HT1080 (cell line): Measurements from ENCODE around the gene ZNF462. TPM values are rescaled to one million over a fixed set of nuclear protein-coding genes. Genes with fewer than 3 reads are reported as not detected.

ENCODE experiments used
- DNase-seq: peaks from one replicate; pipeline ENCODE4 v3.0.0-alpha.2; 2015; ENCODE audit warnings: low read depth
- total RNA-seq: library from RNA; depleted of rRNA; stranded (reverse); fragments of >200 nt; shearing (Covaris generic); gene quantifications from 2 replicates; pipeline ENCODE4 v1.2.3, GENCODE V29; 2014

The ZNF462 gene
- total RNA-seq, 1 experiment from 2014 or later = 11.6 TPM

DNA sequence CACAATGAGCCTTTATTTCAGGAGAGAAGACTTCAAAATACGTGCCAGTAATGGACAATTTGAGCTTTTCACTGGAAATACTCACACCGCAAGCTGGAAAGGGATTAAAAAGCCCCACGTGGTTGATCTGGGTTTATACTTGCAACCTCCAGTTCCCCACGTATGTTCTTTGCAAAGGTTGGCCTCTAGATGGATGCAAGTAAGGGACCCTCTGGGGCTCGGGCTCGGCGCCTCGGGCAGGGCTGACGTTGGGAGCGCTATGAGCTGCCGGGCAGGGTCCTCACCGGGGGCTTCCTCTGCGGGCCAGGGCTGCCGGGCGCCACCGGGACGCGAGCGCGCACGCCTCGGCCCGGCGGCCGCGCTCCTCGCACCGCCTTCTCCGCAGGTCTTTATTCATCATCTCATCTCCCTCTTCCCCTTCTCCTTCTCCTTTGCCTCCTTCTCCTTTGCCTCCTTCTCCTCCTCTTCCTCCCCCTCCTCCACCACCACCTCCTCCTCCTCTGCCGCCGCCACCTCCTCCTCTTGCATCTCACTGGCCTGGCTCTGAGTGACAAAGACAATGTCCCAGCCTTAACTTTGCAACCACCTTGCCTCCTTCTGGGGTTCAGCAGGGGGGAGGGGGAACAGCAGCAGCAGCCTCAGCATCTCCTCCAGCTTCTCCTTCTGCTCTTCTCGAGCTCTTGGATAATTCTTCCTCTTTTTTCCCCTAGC, 701 bp upstream of the ZNF462 start:
- DNase-seq = no peak

DNA sequence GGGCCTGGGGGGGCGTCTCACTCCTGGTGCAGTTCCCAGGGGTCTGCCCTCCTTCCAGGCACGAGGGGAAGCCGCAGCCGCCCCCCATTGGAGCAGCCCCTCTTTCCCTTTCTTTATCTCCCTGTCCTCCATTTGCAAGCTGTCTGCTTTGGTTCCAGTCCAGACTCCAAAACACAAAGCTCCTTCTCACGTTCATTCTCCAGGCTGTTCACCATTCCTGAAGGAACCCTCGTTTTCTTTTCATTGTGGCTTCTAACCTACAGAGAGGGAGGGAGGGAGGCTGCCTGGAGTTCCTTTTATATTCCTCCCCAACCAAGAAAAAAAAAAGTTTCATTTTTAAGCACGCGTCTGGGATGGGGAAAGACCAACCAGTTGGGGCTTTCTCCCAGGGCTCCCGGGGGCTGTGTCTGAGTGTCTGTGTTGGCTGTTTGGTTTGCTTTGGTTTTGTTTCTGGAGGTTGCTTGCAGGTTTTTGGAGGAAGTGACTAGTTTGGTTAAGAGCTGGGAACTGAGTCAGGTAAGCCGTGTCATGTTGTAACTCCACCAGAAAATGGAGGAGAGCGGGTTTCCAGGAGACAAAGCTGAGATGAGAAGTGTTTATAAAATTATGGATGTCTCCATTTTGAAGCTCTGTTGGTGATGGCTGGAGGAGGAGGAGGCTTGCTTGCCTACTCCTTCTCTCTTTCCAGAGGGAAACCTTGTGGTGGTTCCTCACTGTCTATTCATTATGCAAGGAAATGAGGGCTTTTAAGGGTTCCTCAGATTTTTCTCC, 1.6 kb downstream of the ZNF462 start:
- peak; percentile 53 for DNase-seq

DNA sequence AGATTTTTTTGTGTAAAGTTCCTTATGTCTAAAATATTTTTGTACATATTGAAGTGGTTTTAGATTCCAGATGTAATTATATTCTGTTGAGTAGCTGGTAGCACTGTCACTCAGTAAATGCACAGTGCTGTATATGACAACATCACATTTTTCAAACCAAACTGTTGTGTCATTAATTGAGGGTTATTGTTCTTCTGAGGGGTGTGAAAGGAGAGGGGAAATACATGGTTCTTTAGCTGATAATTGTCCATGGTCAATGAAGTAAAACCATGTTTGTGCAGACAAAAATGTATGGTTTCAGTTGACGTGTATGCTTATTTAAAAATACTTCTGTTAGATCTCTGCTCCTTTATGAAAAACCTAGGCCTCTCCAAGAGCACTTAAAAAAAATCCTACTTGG, 3.3 kb downstream of the ZNF462 start:
- no peak for DNase-seq

DNA sequence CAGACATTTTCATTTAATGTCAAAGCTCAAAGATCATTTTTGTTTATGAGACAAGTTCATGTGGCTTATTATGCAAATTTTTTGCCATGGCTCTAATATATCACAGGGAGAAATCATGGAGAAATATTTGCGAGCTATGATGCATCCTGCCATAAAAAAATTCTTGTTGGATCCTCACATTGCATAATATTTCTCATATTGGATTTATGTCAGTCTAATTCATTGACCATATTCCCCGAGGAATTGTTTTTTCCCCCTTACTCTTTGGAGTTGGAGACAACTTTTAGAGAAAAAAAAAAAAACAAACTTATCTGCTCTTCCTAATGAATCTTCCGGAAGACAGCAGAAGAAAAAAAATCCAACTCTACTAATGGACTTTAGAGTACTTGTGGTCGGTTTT, 4.3 kb downstream of the ZNF462 start:
- DNase-seq = no peak

DNA sequence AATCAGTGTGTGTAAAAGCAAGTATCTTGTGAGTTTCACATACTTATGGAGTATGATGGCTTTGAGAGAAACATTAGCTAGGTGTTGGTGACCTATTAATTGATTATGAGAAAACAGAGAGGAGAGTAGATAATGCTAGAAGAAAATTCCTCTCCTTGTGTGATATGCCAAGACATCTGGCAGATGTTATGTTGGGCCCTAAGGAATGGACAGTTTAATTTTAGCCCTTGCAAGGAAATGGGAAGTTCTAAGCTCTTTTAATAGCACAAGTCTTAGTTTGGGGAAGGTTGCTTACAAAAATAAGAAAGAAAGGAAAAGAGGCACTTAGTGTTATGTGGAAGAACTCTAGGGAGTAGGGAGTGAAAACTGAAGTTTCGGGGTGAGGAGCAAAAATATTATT, 5.1 kb downstream of the ZNF462 start:
- no peak for DNase-seq

DNA sequence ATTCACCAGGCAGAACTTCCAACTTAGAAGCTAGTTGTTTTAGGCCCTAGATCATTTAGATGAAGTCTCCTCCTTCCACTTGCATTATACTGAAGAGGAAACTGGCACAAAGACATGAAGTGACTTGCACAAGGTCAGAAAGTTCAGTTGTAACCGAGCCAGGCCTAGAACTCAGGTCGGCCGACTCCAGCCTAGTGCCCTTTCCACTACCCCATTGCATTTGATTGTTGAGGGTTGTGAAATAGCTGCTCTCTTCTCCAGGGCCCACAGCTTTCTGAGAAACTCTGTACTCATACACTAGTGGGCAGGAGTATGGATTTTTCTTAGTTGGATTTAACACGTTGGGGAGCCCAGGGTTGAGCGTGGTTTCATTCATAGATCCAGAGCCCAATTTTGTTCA, 5.6 kb downstream of the ZNF462 start:
- no peak for DNase-seq

DNA sequence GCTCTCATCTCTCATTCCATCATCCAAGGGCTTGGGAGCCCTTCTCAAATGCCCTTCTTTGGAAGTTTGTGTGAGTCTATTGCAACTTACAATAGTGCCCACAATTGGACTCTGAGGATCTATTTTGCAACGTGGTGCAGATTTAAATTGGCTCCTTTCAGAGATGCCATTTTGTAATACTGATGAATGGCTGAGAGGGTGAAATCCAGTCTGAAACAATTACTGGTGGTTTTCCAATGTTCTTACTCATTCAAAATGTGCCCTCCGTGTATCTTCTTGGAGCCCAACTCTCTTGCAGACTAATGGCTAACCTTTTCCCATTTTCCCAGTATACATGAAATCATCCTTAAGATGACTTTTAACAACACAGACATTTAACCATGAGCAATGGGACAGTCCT, 6.1 kb downstream of the ZNF462 start:
- DNase-seq = no peak

DNA sequence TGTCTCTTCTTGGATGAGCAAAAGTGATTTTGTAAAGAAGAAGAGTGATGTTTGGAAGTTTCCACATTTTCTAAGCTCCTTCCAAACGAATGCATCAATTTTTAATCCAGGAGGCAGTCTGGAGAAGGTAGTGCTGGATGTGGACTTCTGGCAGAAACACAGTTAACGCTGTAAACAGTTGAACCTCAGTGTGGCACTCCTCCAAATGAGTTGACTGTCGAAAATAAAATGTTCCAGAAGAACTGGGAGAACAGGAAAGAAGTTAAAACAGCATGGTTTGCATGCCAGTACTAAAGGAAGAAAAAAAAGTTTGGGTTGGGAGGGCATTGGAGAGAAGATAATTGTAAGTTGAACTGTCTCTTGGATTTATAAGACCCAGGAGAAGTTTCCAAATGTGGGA, 6.5 kb downstream of the ZNF462 start:
- no peak for DNase-seq

DNA sequence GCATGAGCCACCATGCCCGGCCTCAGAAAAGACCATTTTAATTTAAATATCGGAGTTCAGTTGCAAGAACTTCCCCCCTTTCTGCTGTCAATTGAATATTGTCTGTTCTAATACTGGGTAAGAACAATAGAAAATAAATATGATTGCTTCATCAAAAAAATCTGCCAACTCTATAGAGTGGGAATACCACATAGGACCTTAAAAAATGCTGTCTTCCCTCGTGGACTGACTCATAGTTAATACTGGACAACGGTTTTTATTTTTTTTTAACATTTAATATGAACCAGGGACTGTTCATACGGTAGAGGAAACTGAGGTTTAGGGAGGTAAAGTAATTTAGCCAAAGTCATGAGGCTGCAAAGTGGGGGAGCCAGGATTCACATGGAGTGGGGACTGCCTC, 9.7 kb downstream of the ZNF462 start:
- no peak for DNase-seq

DNA sequence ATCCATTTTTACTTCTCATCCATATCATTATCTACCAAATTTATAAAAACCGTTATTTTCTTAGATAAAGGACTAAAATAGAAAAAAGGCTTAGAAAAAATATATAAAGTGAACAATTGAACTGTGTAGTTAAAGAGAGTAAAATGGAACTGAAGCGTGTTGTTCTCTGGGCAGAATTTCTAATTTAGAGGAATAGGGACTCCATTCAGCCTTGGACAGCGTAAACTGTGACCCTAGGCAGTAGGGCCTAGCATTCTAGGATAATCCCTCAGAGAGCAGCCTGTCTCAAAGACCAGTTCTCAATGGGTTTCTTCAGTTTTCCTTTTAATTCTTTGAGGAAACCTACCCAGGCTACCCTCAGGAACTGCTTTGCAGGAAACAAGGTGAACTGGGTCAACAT, 11.1 kb downstream of the ZNF462 start:
- no peak for DNase-seq

DNA sequence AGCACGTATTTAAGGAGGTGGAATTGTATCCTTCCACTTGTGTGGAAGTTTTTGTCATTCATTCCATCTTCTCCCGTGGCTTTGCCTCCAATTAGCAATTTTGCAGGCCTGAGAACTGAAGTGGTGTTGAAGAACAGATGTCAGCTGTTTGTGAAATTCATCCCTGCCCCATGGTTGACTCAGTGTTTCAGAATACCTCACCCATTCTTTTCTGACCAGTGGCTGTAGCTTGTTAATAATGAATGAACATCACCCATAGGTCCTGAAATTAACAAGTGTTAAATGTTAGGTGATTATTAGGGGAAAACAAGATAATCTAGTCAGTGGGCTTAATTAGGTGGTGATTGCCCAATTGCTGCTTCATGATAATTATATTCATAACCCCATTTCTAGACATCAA, 11.7 kb downstream of the ZNF462 start:
- no peak for DNase-seq

DNA sequence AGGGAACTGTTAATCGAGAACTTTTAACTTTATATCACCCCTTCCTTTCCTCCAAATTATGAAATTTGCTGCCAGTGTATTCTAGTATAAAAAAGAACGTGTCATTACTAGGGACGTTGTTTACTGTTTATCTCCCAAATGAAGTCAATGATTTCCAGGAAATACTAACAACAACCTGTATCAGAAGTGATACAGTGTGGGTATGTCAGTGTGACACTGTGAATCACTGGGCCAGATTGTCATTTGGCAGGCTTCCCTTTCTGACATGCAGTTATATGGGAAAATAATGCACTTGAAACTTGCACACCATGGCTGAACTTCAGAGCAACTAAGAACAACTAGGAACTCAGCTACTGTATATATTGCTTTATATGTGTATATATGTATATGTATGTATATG, 12.6 kb downstream of the ZNF462 start:
- no peak for DNase-seq

DNA sequence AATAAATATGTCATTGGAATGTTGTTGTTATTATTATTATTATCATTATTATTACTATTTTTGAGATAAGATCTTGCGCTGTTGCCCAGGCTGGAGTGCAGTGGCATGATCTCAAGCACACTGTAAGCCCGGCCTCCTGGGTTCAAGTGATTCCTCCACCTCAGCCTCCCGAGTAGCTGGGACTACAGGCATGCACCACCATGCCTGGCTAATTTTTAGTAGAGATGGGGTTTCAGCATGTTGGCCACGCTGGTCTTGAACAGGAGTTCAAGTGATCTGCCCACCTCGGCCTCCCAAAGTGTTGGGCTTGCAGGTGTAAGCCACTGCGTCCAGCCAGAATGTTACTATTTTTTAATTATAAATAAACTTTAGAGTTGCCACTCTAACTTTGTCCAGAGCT, 14.4 kb downstream of the ZNF462 start:
- DNase-seq = no peak

DNA sequence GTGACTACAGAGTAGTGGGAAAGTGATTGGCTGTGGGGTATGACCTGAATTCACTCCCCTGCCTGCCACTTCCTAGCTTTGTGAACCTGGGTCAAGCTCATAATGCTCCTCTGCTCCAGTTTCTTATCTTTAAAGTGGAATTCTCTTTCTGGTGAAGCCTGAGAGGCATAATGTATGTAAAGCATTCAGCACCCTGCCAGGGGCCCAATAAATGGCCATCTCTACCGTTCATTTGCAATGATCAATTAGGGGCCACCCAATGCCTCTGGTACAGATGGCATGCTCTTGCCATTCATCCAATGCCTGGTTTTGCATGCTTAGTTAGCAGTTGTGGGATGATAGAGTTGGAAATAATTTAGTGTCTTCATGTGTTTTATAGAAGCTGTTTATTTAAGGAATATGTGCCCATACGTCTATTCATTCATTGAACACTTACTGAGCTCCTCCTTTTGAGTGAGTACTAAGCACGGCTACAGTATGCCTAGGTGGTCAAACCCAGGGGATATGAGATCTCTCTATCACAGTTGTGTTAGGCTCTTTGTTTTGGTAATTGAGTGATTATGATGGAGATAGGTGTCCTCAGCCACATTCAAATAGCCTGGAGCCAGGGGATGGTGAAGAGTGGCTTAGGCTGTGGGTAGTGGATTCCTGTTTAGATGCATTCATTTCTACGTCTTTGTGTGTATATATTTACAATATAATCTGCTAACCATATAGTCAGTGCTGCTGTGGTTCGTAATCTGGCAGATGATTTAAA, 15.3 kb downstream of the ZNF462 start:
- DNase-seq = no peak

DNA sequence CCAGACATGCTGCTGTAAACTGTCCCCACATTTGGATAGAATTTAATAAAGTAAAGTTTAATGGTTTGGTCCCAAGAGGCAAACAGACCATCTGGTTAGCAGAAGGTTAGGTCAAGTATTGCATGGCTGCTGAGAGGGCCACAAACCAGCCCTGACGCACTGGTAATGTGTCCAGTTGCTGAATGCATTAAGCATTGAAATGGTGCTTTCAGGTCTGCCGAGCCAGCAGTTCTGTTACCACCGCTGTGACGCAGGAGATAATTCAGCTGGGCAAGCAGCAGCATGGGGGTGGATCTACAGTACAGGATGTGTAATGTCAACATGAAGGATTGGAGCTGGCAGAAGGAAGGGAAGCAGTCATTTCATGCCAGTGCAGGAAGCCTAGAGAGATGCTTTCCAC, 16.0 kb downstream of the ZNF462 start:
- peak; percentile 61 for DNase-seq

DNA sequence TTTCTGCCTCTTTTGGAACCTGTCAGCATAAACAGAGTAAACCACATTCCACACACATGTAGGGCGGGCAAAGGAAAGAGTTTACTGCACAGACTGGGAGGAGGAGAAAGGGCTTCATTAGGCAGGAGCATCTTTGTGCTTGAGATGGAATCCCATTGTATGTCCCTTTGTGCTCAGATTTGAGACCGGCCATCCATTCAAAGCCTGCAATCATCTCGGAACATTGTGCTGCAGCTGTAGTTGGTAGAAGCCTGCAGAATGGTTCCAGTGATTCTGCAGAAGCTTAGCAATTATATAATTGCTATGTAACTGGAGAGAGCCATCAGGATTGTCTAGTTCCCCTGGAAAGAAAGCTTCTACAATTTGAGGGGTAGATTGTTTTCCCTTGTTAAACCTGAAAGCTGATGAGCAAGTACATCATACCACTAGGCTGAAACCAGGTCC, 16.5 kb downstream of the ZNF462 start:
- no peak for DNase-seq

DNA sequence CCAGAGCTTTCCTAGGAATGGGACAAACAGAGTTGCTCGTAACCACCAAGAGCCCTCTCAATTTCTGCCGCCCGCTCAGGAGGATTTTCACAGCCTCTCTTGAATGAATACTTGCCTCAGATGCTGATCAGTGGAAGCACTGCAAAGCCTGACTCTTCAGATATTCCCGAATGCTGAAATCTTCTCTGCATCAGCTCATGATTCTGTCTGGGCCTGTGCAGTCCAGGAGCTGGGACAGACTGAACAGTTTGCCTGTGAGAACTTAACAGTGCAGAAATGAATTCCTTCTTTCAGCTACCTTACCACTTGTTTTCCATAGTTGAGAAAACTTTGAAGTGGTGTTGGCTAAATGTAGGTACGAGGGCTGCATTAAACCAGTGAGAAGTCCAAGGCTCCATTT, 17.1 kb downstream of the ZNF462 start:
- DNase-seq = no peak

DNA sequence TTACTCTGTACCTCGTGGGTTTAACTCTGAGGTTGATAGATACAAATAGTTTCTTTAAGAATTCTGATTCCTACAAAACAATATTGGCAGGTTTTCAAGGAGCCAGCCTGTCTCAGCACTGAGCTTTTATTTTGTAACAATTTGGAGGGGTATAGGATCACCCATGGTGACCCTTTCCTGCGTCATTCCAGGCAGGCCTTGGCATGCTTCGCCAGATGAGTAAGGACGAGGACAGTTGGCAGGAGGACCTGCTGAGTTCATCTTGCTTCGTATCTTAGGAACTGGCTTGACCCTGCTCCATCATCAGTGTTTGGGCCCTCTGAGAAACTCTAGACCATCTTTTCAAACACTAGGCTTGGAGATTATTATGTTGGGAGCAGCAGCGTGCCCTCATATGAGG, 17.9 kb downstream of the ZNF462 start:
- DNase-seq = no peak

DNA sequence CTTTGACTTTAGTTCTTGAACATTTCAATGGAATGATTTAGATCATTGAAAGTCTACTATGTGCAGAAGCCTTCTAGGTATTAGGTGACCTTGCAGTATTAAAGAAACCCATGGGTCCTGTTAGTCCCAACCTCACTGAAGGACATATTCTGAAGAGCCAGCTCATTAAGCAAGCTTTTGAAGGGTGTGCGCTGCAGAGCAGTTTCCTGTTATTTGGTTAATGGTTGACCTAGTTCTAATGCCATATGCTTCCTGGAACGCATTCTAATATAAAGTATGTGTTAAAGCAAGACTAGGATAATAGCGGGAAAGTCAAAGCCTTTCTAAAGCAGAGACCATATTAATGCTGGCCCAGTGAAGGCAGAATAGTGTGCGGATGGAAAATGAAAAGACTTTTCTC, 20.1 kb downstream of the ZNF462 start:
- no peak for DNase-seq

DNA sequence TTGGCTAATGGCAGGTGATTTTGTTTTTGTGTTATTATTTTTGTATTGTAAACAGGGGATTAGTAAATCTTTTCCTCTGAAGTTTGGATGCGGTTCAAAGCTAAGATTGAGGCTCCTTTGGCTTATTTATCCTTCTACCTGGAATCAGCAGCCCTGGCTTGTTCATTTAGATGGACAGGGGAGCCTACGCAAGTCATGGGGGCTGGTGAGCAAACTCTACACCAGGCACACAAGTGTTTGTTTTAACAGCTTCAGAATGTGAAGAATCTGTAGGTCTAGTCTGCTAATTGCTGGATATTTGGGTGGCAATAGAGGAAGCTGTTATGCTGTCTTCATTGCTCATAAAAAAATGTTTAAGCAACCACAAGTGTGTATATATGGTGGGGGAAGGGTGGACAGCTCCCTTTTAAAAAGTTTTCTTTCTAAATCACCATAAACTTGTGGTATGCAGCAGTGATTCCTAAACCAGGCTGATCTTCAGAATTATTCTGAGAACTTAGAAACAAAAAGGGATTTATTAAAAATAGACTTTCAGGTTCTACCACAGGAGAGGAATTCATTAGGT, 20.7 kb downstream of the ZNF462 start:
- peak; percentile 15 for DNase-seq

DNA sequence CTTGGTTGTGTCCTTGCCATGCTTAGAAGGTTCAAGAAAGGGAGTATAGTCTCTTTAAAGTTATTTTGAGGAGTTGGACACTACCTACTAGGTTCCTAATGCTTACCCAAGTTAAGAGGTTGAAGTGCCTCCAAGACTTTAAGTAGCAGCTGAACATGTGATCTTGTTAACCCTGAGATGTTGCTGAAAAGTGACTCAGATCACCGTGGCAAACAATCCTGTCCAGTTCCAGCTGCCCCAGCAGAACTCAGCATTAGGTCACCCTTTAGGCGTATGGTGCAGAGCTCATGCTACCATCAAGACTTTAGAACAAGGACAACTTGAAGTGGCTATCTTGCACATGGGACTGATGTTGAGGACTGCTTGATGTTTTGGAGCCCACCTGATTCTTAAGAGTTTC, 22.5 kb downstream of the ZNF462 start:
- DNase-seq = peak; percentile 89
